Suprapubic skin (tissue), 4 donors: ENCODE measurements around the gene PTPN14. TPM values are rescaled to one million over a fixed set of nuclear protein-coding genes. Genes with fewer than 3 reads are reported as not detected.
A peak's percentile ranks its signal among the peaks of the same experiment; 100 is the strongest.

Experiments
- DNase-seq, 2 donors: peaks; one replicate each; pipeline ENCODE4 v3.0.0-alpha.2; 2019; ENCODE audit warnings: low spot score in 2 of 2
- H3K27ac ChIP-seq: fragments of 200-600 bp; sonication (generic); one replicate; pipeline ENCODE4 v1.5.1; 2019
- H3K27me3 ChIP-seq: fragments of 200-600 bp; sonication (generic); one replicate; pipeline ENCODE4 v1.5.1; 2019
- H3K36me3 ChIP-seq: fragments of 200-600 bp; sonication (generic); one replicate; pipeline ENCODE4 v1.5.1; 2019
- H3K4me1 ChIP-seq: fragments of 200-600 bp; sonication (generic); one replicate; pipeline ENCODE4 v1.5.1; 2019
- H3K4me3 ChIP-seq: fragments of 200-600 bp; sonication (generic); one replicate; pipeline ENCODE4 v1.5.1; 2019; ENCODE audit warnings: mild to moderate bottlenecking
- H3K9me3 ChIP-seq: fragments of 200-600 bp; sonication (generic); one replicate; pipeline ENCODE4 v1.5.1; 2019
- EP300 ChIP-seq: sonication (generic); formaldehyde crosslinking; IDR thresholded peaks from one replicate; pipeline ENCODE4 v1.6.1; 2017; ENCODE audit warnings: antibody characterized with exemption
- POLR2A ChIP-seq, 2 donors: fragments of 450-650 bp; IDR thresholded peaks; one replicate each; pipeline ENCODE4 v1.6.1; 2017; ENCODE audit warnings: antibody characterized with exemption in 2 of 2, mild to moderate bottlenecking in 2 of 2, moderate library complexity in 2 of 2
- POLR2AphosphoS5 ChIP-seq, 3 donors: sonication (generic); formaldehyde crosslinking; IDR thresholded peaks; one replicate each; pipeline ENCODE4 v1.6.1; 2017; ENCODE audit warnings: antibody characterized with exemption in 3 of 3
- WGBS: methylation state at CpG from one replicate; pipeline ENCODE4 v1.1.5; 2018; 5-methylcytosine and 5-hydroxymethylcytosine counted together
- total RNA-seq, 4 donors: library from RNA; depleted of rRNA; stranded (reverse); fragments of >200 nt; gene quantifications; one replicate each; pipeline ENCODE4 v1.1.0, GENCODE V29; 2016
- TF ChIP-seq, protein P1 (sequence below), 2 donors: fragments of 200-600 bp in 1 of 2; fragments of 450-650 bp in 1 of 2; sonication (generic) in 1 of 2; IDR thresholded peaks; one replicate each; pipeline ENCODE4 v1.5.1; 2016 to 2019; ENCODE audit warnings: antibody characterized with exemption in 2 of 2, mild to moderate bottlenecking in 1 of 2, moderate library complexity in 1 of 2

PTPN14 gene
- total RNA-seq, 4 donors from 2014 or later, result 67.9 to 159 (median 96.4) TPM

DNA sequence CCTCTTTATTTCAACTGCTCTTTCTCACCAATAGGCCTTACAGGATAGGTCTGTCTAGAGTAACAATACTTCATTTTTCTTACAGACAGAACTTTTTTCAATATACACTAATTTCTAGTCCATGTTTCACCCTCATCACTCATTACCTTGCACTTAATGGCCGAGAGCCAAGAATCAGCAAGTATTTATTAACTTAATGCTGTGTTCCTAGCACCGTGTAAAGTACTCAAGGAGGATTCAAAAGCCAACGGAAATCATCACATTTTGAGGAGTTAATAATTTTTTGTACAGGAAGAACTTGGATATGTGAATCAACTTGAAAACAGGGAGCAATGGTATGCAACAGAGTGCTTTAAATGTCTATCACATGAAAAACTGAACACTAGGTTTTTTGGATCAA, 102.0 kb downstream of the PTPN14 start:
- Histone ChIP-seq H3K4me1 (peaks cover 52% of the 10 kb centered on the region), H3K4me3 (no peak overlapping the region), H3K27ac (no peak overlapping the region), H3K9me3 (no peaks in the 10 kb centered on the region), H3K36me3 (no peaks in the 10 kb centered on the region), H3K27me3 (no peaks in the 10 kb centered on the region)
- whole genome bisulfite sequencing, result 84% methylated on average over 3 of the region's 3 CpGs
- TF ChIP-seq EP300, result no peak
- no peak for TF ChIP-seq POLR2A (IDR thresholded peaks at IDR 0.05)
- TF ChIP-seq, protein P1, sequence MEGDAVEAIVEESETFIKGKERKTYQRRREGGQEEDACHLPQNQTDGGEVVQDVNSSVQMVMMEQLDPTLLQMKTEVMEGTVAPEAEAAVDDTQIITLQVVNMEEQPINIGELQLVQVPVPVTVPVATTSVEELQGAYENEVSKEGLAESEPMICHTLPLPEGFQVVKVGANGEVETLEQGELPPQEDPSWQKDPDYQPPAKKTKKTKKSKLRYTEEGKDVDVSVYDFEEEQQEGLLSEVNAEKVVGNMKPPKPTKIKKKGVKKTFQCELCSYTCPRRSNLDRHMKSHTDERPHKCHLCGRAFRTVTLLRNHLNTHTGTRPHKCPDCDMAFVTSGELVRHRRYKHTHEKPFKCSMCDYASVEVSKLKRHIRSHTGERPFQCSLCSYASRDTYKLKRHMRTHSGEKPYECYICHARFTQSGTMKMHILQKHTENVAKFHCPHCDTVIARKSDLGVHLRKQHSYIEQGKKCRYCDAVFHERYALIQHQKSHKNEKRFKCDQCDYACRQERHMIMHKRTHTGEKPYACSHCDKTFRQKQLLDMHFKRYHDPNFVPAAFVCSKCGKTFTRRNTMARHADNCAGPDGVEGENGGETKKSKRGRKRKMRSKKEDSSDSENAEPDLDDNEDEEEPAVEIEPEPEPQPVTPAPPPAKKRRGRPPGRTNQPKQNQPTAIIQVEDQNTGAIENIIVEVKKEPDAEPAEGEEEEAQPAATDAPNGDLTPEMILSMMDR (IDR thresholded peaks at IDR 0.05), result no peak
- TF ChIP-seq POLR2AphosphoS5 (IDR thresholded peaks at IDR 0.05), result no peak
- DNase-seq, result no peak

DNA sequence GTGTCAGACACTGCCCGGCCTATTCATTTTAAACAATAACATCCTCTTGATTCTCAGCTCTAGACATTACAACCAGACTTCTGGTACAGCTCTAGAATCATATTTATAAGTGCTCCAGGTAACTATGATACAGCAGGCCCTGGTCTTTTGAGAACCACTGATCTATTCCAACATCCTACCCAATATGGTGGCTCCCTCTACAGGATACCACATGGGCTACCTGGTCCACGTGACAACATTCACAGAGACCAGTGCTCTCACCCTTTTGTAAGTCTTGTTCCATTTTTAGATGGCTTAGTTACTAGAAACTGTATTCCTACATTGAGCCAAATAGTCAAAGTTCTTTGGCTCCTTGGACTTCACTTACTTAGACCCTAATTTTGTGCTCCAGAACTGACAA, 102.9 kb downstream of the PTPN14 start:
- Histone ChIP-seq H3K27me3 (no peaks in the 10 kb centered on the region), H3K4me3 (no peak overlapping the region), H3K9me3 (no peaks in the 10 kb centered on the region), H3K4me1 (peaks cover 53% of the 10 kb centered on the region), H3K36me3 (no peaks in the 10 kb centered on the region), H3K27ac (no peak overlapping the region)
- TF ChIP-seq, protein P1 (IDR thresholded peaks at IDR 0.05), result no peak
- no peak for TF ChIP-seq EP300
- DNase-seq, result no peak
- 97% methylated on average over 2 of the region's 2 CpGs for WGBS

GRCh38 chr1:214447557-214447871, 103.9 kb downstream of the PTPN14 start:
- H3K4me3 ChIP-seq, result no peak overlapping the region
- TF ChIP-seq EP300 (no peak), POLR2AphosphoS5 (IDR thresholded peaks at IDR 0.05) (no peak), POLR2A (IDR thresholded peaks at IDR 0.05) (no peak)
- TF ChIP-seq, protein P1 (IDR thresholded peaks at IDR 0.05), result no peak
- no peaks in the 10 kb centered on the region for H3K9me3 ChIP-seq
- no peaks in the 10 kb centered on the region for H3K36me3 ChIP-seq
- H3K27me3 ChIP-seq, result no peaks in the 10 kb centered on the region
- 85% methylated on average over 2 of the region's 2 CpGs for WGBS
- peak overlapping the region; percentile 82 for H3K27ac ChIP-seq
- DNase-seq, result no peak
- peaks cover 48% of the 10 kb centered on the region for H3K4me1 ChIP-seq

DNA sequence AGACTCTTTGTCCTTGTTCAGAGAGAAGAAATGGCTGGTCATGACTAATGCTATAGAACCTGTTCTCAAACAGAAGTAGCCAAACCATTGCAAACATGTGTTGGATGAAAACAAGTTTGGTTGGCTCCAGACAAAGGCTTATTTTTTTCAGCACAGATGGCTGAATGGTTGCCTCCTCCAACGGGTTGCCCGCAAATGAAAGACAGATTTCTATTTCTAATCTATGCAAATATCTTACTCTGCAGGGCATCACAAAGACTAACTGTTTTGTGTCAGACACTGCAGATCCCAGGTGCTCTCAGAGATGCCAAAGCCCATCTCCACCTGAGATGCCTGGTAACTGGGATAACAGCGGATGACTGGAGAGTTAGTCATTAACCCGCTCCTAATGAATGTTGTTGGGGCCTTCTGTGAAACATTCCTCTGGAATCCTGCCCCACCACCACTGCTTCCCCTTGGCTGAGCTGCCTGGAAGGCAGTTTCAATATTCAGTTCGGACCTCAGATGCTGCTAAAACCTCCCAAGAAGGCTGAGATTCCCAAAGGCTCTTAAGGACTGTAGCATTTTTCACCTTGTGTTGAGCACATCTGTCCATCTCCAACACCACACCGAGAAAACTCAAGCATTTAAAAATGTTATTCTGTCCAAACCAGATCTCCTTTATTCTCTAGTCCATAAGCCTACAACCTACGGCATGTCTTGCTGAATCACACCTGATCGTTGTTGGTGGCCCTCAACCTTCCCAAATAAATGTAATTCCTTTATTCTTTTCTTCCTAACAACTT, 104.4 kb downstream of the PTPN14 start:
- H3K4me3 ChIP-seq, result no peak overlapping the region
- DNase-seq, result no peak
- peak overlapping the region; percentile 82 for H3K27ac ChIP-seq
- no peaks in the 10 kb centered on the region for H3K9me3 ChIP-seq
- no peaks in the 10 kb centered on the region for H3K27me3 ChIP-seq
- peaks cover 45% of the 10 kb centered on the region for H3K4me1 ChIP-seq
- TF ChIP-seq EP300 (no peak), POLR2A (IDR thresholded peaks at IDR 0.05) (no peak), POLR2AphosphoS5 (IDR thresholded peaks at IDR 0.05) (no peak)
- TF ChIP-seq, protein P1 (IDR thresholded peaks at IDR 0.05), result no peak
- no peaks in the 10 kb centered on the region for H3K36me3 ChIP-seq
- WGBS, result 35% methylated on average over 8 of the region's 8 CpGs

- WGBS, result 19% methylated on average over 2 of the region's 2 CpGs
- Histone ChIP-seq H3K27me3 (no peaks in the 10 kb centered on the region), H3K4me1 (peaks cover 46% of the 10 kb centered on the region), H3K9me3 (no peaks in the 10 kb centered on the region), H3K4me3 (no peak overlapping the region), H3K27ac (peak overlapping the region; percentile 82), H3K36me3 (no peaks in the 10 kb centered on the region)
- no peak for DNase-seq
- TF ChIP-seq POLR2AphosphoS5 (IDR thresholded peaks at IDR 0.05) (no peak), EP300 (no peak), POLR2A (IDR thresholded peaks at IDR 0.05) (no peak)
- TF ChIP-seq, protein P1 (IDR thresholded peaks at IDR 0.05), result no peak
Measured at GRCh38 chr1:214445831-214446614, 105.4 kb downstream of the PTPN14 start.
